ENCODE measurements around the gene ANKIB1. TPM values are rescaled to one million over a fixed set of nuclear protein-coding genes. Genes with fewer than 3 reads are reported as not detected.

Gene ANKIB1
- total RNA-seq, 2 experiments from 2014 or later, result 25.3 to 42.3 TPM

GRCh38 chr7:92366730-92367129 is 121.0 kb downstream of the ANKIB1 start:
- H3K36me3 ChIP-seq (ENCODE audit: insufficient read depth, low read length), result peaks cover 42% of the 10 kb centered on the region
- ChIA-PET POLR2A (interaction anchor here (0.5 to 1.1 kb wide), 2 partner anchors 20 to 59 kb away, joined by 3 to 7 read pairs; no protein-coding TSS in a partner anchor), CTCF (ENCODE audit: unreplicated experiment) (no interaction called here)
- H3K4me3 ChIP-seq (ENCODE audit: low read depth, low read length, poor library complexity, severe bottlenecking), result no peak overlapping the region
- no peaks in the 10 kb centered on the region for H3K9me2 ChIP-seq (ENCODE audit: insufficient read depth, low read length)
- DNase-seq (ENCODE audit: low spot score), result no peak
- H3K79me2 ChIP-seq (ENCODE audit: insufficient read depth, low read depth, low read length), result no peaks in the 10 kb centered on the region
- no TSS peak for BruUV-seq (replicated peaks)
- no peak overlapping the region for H3K27ac ChIP-seq (ENCODE audit: low read depth, low read length, poor library complexity, severe bottlenecking)
- TF ChIP-seq CTCF (conservative IDR thresholded peaks at IDR 0.05; ENCODE audit: low read length) (no peak), EZH2phosphoT487 (IDR thresholded peaks at IDR 0.05; ENCODE audit: borderline replicate concordance, low read depth, low read length) (no peak)
- intact Hi-C loops (cut with micrococcal nuclease; ENCODE audit: unreplicated experiment), result no loop called here
- no peaks in the 10 kb centered on the region for H3K9me3 ChIP-seq (ENCODE audit: low read length)
- no peaks in the 10 kb centered on the region for H3K4me1 ChIP-seq (ENCODE audit: insufficient read depth, low read length, poor library complexity, severe bottlenecking)
- H2AFZ ChIP-seq (ENCODE audit: low read length), result no peak overlapping the region
- no peak overlapping the region for H3K4me2 ChIP-seq (ENCODE audit: low read length)
- no peaks in the 10 kb centered on the region for H4K20me1 ChIP-seq (ENCODE audit: insufficient read depth, low read length)

GRCh38 chr7:92368741-92369140 is 123.0 kb downstream of the ANKIB1 start:
- BruUV-seq (replicated peaks), result no TSS peak
- Histone ChIP-seq H3K4me3 (ENCODE audit: low read depth, low read length, poor library complexity, severe bottlenecking) (no peak overlapping the region), H4K20me1 (ENCODE audit: insufficient read depth, low read length) (no peaks in the 10 kb centered on the region), H3K27ac (ENCODE audit: low read depth, low read length, poor library complexity, severe bottlenecking) (no peak overlapping the region), H3K9me2 (ENCODE audit: insufficient read depth, low read length) (no peaks in the 10 kb centered on the region), H3K9me3 (ENCODE audit: low read length) (no peaks in the 10 kb centered on the region), H3K4me1 (ENCODE audit: insufficient read depth, low read length, poor library complexity, severe bottlenecking) (no peaks in the 10 kb centered on the region), H2AFZ (ENCODE audit: low read length) (no peak overlapping the region), H3K79me2 (ENCODE audit: insufficient read depth, low read depth, low read length) (no peaks in the 10 kb centered on the region), H3K4me2 (ENCODE audit: low read length) (no peak overlapping the region), H3K36me3 (ENCODE audit: insufficient read depth, low read length) (peaks cover 37% of the 10 kb centered on the region)
- intact Hi-C loops (cut with micrococcal nuclease; ENCODE audit: unreplicated experiment), result no loop called here
- TF ChIP-seq CTCF (conservative IDR thresholded peaks at IDR 0.05; ENCODE audit: low read length) (no peak), EZH2phosphoT487 (IDR thresholded peaks at IDR 0.05; ENCODE audit: borderline replicate concordance, low read depth, low read length) (no peak)
- ChIA-PET POLR2A (no interaction called here), CTCF (ENCODE audit: unreplicated experiment) (no interaction called here)
- DNase-seq (ENCODE audit: low spot score), result no peak

GRCh38 chr7:92375013-92375412 is 129.2 kb downstream of the ANKIB1 start:
- POLR2A ChIA-PET, result interaction anchor here (0.6 kb wide), 1 partner anchor 267 kb away, joined by 3 read pairs; no protein-coding TSS in a partner anchor
- H3K9me2 ChIP-seq (ENCODE audit: insufficient read depth, low read length), result no peaks in the 10 kb centered on the region
- peaks cover 39% of the 10 kb centered on the region for H3K36me3 ChIP-seq (ENCODE audit: insufficient read depth, low read length)
- no peaks in the 10 kb centered on the region for H3K4me1 ChIP-seq (ENCODE audit: insufficient read depth, low read length, poor library complexity, severe bottlenecking)
- no TSS peak for BruUV-seq (replicated peaks)
- H3K79me2 ChIP-seq (ENCODE audit: insufficient read depth, low read depth, low read length), result no peaks in the 10 kb centered on the region
- H3K4me2 ChIP-seq (ENCODE audit: low read length), result no peak overlapping the region
- H3K27ac ChIP-seq (ENCODE audit: low read depth, low read length, poor library complexity, severe bottlenecking), result no peak overlapping the region
- no peak overlapping the region for H2AFZ ChIP-seq (ENCODE audit: low read length)
- no peaks in the 10 kb centered on the region for H4K20me1 ChIP-seq (ENCODE audit: insufficient read depth, low read length)
- H3K4me3 ChIP-seq (ENCODE audit: low read depth, low read length, poor library complexity, severe bottlenecking), result no peak overlapping the region
- CTCF ChIA-PET (ENCODE audit: unreplicated experiment), result no interaction called here
- TF ChIP-seq EZH2phosphoT487 (IDR thresholded peaks at IDR 0.05; ENCODE audit: borderline replicate concordance, low read depth, low read length) (no peak), CTCF (conservative IDR thresholded peaks at IDR 0.05; ENCODE audit: low read length) (no peak)
- DNase-seq (ENCODE audit: low spot score), result no peak
- intact Hi-C loops (cut with micrococcal nuclease; ENCODE audit: unreplicated experiment), result no loop called here
- no peaks in the 10 kb centered on the region for H3K9me3 ChIP-seq (ENCODE audit: low read length)

All from OCI-LY7 (cell line).